ENCODE results near the gene PHKA2. TPM values are rescaled to one million over a fixed set of nuclear protein-coding genes. Genes with fewer than 3 reads are reported as not detected.
A peak's percentile ranks its signal among the peaks of the same experiment; 100 is the strongest.

PHKA2 gene
- total and polyA plus RNA-seq, 2 of the 4 experiments (the other 2 are of a cell fraction) = 10.0 to 21.5 TPM

GRCh38 chrX:18887825-18888212 is 96.1 kb downstream of the PHKA2 start:
- Histone ChIP-seq H3K9ac (ENCODE audit: low read depth, low read length) (no peak overlapping the region), H3K27ac (ENCODE audit: insufficient read depth, low read length) (no peak overlapping the region), H3K36me3 (ENCODE audit: control insufficient read depth, insufficient read depth, low read length) (no peaks in the 10 kb centered on the region; the same call in 1 of the 2 replicates), H2BK20ac (ENCODE audit: low read depth, low read length) (no peak overlapping the region), H2AFZ (replicated peaks; ENCODE audit: low read length, poor library complexity) (peak overlapping the region; percentile 67), H3K18ac (ENCODE audit: low read depth, low read length) (no peak overlapping the region), H4K8ac (ENCODE audit: low read depth in 2 of 2, low read length in 2 of 2) (peak overlapping the region in 1 of 2 experiments; percentile 53; a peak in 2 of 4 replicates), H3K4ac (ENCODE audit: low read depth, low read length) (no peak overlapping the region), H3K79me1 (ENCODE audit: low read depth in 1 of 2, low read length in 2 of 2) (no peaks in the 10 kb centered on the region), H3K9me3 (ENCODE audit: control insufficient read depth, insufficient read depth, low read length) (no peaks in the 10 kb centered on the region), H2AK9ac (replicated peaks; ENCODE audit: low read depth, low read length, poor library complexity) (peak overlapping the region; percentile 28), H3K14ac (replicated peaks; ENCODE audit: low read depth, low read length) (no peak overlapping the region), H4K20me1 (ENCODE audit: insufficient read depth, low read length) (no peaks in the 10 kb centered on the region), H2BK5ac (ENCODE audit: low read depth, low read length, poor library complexity, severe bottlenecking) (no peak overlapping the region), H2BK15ac (ENCODE audit: low read depth, low read length) (no peak overlapping the region), H4K91ac (ENCODE audit: insufficient read depth, low read depth, low read length) (no peak overlapping the region), H3K27me3 (ENCODE audit: control insufficient read depth, insufficient read depth, low read length) (no peaks in the 10 kb centered on the region; the same call in 1 of the 2 replicates), H3K4me1 (ENCODE audit: control insufficient read depth, insufficient read depth, low read length) (peaks cover 11% of the 10 kb centered on the region; the same call in 1 of the 2 replicates), H4K5ac (ENCODE audit: low read depth, low read length) (no peak overlapping the region), H2BK120ac (ENCODE audit: low read depth, low read length) (no peak overlapping the region), H3K4me3 (ENCODE audit: insufficient read depth, low read depth, low read length) (no peak overlapping the region), H3K23ac (ENCODE audit: low read depth, low read length) (no peak overlapping the region), H2AK5ac (ENCODE audit: low read depth, low read length) (no peak overlapping the region), H3K9me1 (ENCODE audit: insufficient read depth, low read length) (no peaks in the 10 kb centered on the region; the same call in 1 of the 2 replicates), H3K56ac (ENCODE audit: extremely low read depth, insufficient read depth, low read length) (no peak overlapping the region), H3K4me2 (ENCODE audit: low read depth, low read length) (no peak overlapping the region)
- no peak for ATAC-seq (ENCODE audit: low read depth)
- DNase-seq = no peak
- dilution Hi-C loops (cut with HindIII; ENCODE audit: low sequenced_read_pairs, unreplicated experiment) = no loop called here
- WGBS, 2 experiments (ENCODE audit: extremely low coverage in 2 of 2, insufficient read length in 1 of 2) = no CpG with 5 or more reads among the region's 6 CpGs
- POLR2A ChIA-PET (ENCODE audit: unreplicated experiment) = no interaction called here
- CTCF ChIA-PET = no interaction called here
- no peak for TF ChIP-seq POLR2A (IDR thresholded peaks at IDR 0.05; ENCODE audit: low read depth, low read length)
- no peak for TF ChIP-seq ELK1 (IDR thresholded peaks at IDR 0.05; ENCODE audit: borderline replicate concordance, low read depth, low read length)
- TF ChIP-seq BHLHE40 (IDR thresholded peaks at IDR 0.05; ENCODE audit: low read depth, low read length) = no peak
- no peak for TF ChIP-seq USF2 (IDR thresholded peaks at IDR 0.05; ENCODE audit: low read depth, low read length)
- no peak for TF ChIP-seq SMC3 (IDR thresholded peaks at IDR 0.05; ENCODE audit: low read depth, low read length)
- TF ChIP-seq RAD21 (IDR thresholded peaks at IDR 0.05; ENCODE audit: low read length) = no peak
- TF ChIP-seq MAZ (IDR thresholded peaks at IDR 0.05; ENCODE audit: borderline replicate concordance, low read depth, low read length) = no peak
- no peak for TF ChIP-seq RCOR1 (IDR thresholded peaks at IDR 0.05; ENCODE audit: insufficient replicate concordance, low read length)
- TF ChIP-seq MAFK (IDR thresholded peaks at IDR 0.05; ENCODE audit: low read depth, low read length) = no peak
- no peak for TF ChIP-seq MXI1 (IDR thresholded peaks at IDR 0.05; ENCODE audit: borderline replicate concordance, low read depth, low read length)
- no TSS peak for BruUV-seq (replicated peaks)
- intact Hi-C loops (cut with micrococcal nuclease) = loop anchor here (5.0 kb wide), 2 partner anchors 211 to 496 kb away; no protein-coding TSS in a partner anchor
- in situ Hi-C loops (cut with MboI; ENCODE audit: low sequenced_read_pairs) = no loop called here
